ENCODE measurements around the gene FEV.
A peak's percentile ranks its signal among the peaks of the same experiment; 100 is the strongest.

FEV gene

GRCh38 chr2:218979846-218980734 is 4.9 kb downstream of the FEV start:
- DNase-seq (ENCODE audit: low read depth in 1 of 2, low spot score in 1 of 2): peak; percentile 65 to 81

- DNase-seq (ENCODE audit: low read depth in 1 of 2, low spot score in 1 of 2): no peak
Observed at GRCh38 chr2:218975060-218975777, 9.8 kb downstream of the FEV start.

GRCh38 chr2:218970894-218971293 is 14.1 kb downstream of the FEV start:
- no peak for DNase-seq (ENCODE audit: low read depth in 1 of 2, low spot score in 1 of 2)

- no peak for DNase-seq (ENCODE audit: low read depth in 1 of 2, low spot score in 1 of 2)
Observed at GRCh38 chr2:218964041-218964771, 20.8 kb downstream of the FEV start.

GRCh38 chr2:218963601-218964000 is 21.4 kb downstream of the FEV start:
- DNase-seq (ENCODE audit: low read depth in 1 of 2, low spot score in 1 of 2): no peak

GRCh38 chr2:218962859-218963492 is 22.0 kb downstream of the FEV start:
- DNase-seq (ENCODE audit: low read depth in 1 of 2, low spot score in 1 of 2): peak; percentile 25 to 54

- DNase-seq (ENCODE audit: low read depth in 1 of 2, low spot score in 1 of 2): peak in 1 of 2 donors; percentile 18
Observed at GRCh38 chr2:218961651-218962570, 23.1 kb downstream of the FEV start.

- no peak for DNase-seq (ENCODE audit: low read depth in 1 of 2, low spot score in 1 of 2)
Observed at GRCh38 chr2:218961229-218961628, 23.8 kb downstream of the FEV start.

GRCh38 chr2:218960309-218961165 is 24.4 kb downstream of the FEV start:
- no peak for DNase-seq (ENCODE audit: low read depth in 1 of 2, low spot score in 1 of 2)

GRCh38 chr2:218959761-218960308 is 25.1 kb downstream of the FEV start:
- DNase-seq (ENCODE audit: low read depth in 1 of 2, low spot score in 1 of 2): no peak

GRCh38 chr2:218959141-218959731 is 25.7 kb downstream of the FEV start, which contains the start of gene CDK5R2:
CDK5R2 (plus strand) TSS chr2:218959666; CDS start chr2:218959821, 155 bp downstream.
- DNase-seq (ENCODE audit: low read depth in 1 of 2, low spot score in 1 of 2): peak in 1 of 2 donors; percentile 45

- DNase-seq (ENCODE audit: low read depth in 1 of 2, low spot score in 1 of 2): no peak
Observed at GRCh38 chr2:218958276-218958675, 26.7 kb downstream of the FEV start.

- no peak for DNase-seq (ENCODE audit: low read depth in 1 of 2, low spot score in 1 of 2)
Observed at GRCh38 chr2:218957671-218958070, 27.3 kb downstream of the FEV start.

- DNase-seq (ENCODE audit: low read depth in 1 of 2, low spot score in 1 of 2): no peak
Observed at GRCh38 chr2:218956039-218956438, 28.9 kb downstream of the FEV start.

GRCh38 chr2:218954541-218955300 is 30.3 kb downstream of the FEV start:
- no peak for DNase-seq (ENCODE audit: low read depth in 1 of 2, low spot score in 1 of 2)

- no peak for DNase-seq (ENCODE audit: low read depth in 1 of 2, low spot score in 1 of 2)
Observed at GRCh38 chr2:218953366-218953954, 31.5 kb downstream of the FEV start.

GRCh38 chr2:218952160-218952559 is 32.8 kb downstream of the FEV start:
- DNase-seq (ENCODE audit: low read depth in 1 of 2, low spot score in 1 of 2): no peak
